NCI-H146 (cell line): ENCODE data around the gene ETV3L.
A peak's percentile ranks its signal among the peaks of the same experiment; 100 is the strongest.
"Not testable (repeated sequence)": the region's sequence is repeated elsewhere in the genome, so short reads cannot be mapped to it uniquely, and the experiment has no call there.

Experiments used
- DNase-seq: peaks from one replicate; lab custom pipeline; 2025; lab: John Stamatoyannopoulos, UW

Gene ETV3L

GRCh38 chr1:157105298-157105987 is 5.8 kb upstream of the ETV3L start:
- DNase-seq: no peak

GRCh38 chr1:157104598-157105293 is 5.1 kb upstream of the ETV3L start:
- no peak for DNase-seq

GRCh38 chr1:157103268-157103667 is 3.7 kb upstream of the ETV3L start:
- DNase-seq: no peak

- no peak for DNase-seq
These were observed 1.5 kb upstream of the ETV3L start for GRCh38 chr1:157101149-157101548.

GRCh38 chr1:157098987-157099632 is 498 bp downstream of the ETV3L start:
- DNase-seq: not testable (repeated sequence)

GRCh38 chr1:157098519-157098918 is 1.1 kb downstream of the ETV3L start:
- DNase-seq: no peak

GRCh38 chr1:157097692-157098091 is 1.9 kb downstream of the ETV3L start:
- no peak for DNase-seq

GRCh38 chr1:157096881-157097280 is 2.7 kb downstream of the ETV3L start:
- DNase-seq: no peak

- DNase-seq: no peak
These were observed 4.1 kb downstream of the ETV3L start for GRCh38 chr1:157095551-157095950.

GRCh38 chr1:157095091-157095490 is 4.5 kb downstream of the ETV3L start:
- no peak for DNase-seq

GRCh38 chr1:157092831-157093230 is 6.8 kb downstream of the ETV3L start:
- DNase-seq: no peak

- no peak for DNase-seq
These were observed 7.8 kb downstream of the ETV3L start for GRCh38 chr1:157091668-157092273.

GRCh38 chr1:157091186-157091585 is 8.4 kb downstream of the ETV3L start:
- DNase-seq: no peak

- no peak for DNase-seq
These were observed 8.8 kb downstream of the ETV3L start for GRCh38 chr1:157090771-157091170.

- peak; percentile 59 for DNase-seq
These were observed 9.4 kb downstream of the ETV3L start for GRCh38 chr1:157090196-157090647.

- DNase-seq: no peak
These were observed 9.8 kb downstream of the ETV3L start for GRCh38 chr1:157089789-157090188.

- DNase-seq: no peak
These were observed 11.0 kb downstream of the ETV3L start for GRCh38 chr1:157088607-157089006.

GRCh38 chr1:157087030-157087429 is 12.6 kb downstream of the ETV3L start:
- DNase-seq: no peak

- no peak for DNase-seq
These were observed 13.3 kb downstream of the ETV3L start for GRCh38 chr1:157086299-157086698.

- DNase-seq: no peak
These were observed 14.2 kb downstream of the ETV3L start for GRCh38 chr1:157085421-157085820.

GRCh38 chr1:157084720-157085119 is 14.9 kb downstream of the ETV3L start:
- no peak for DNase-seq

- no peak for DNase-seq
These were observed 17.9 kb downstream of the ETV3L start for GRCh38 chr1:157081707-157082106.

GRCh38 chr1:157080714-157081113 is 18.9 kb downstream of the ETV3L start:
- DNase-seq: no peak
